ENCODE results near the gene DMRTA1. TPM values are rescaled to one million over a fixed set of nuclear protein-coding genes. Genes with fewer than 3 reads are reported as not detected.

Gene DMRTA1
- polyA plus RNA-seq, 1 of the 3 experiments (the other 2 are of a cell fraction) = 0.03 TPM

GRCh38 chr9:22427226-22427880, 19.3 kb upstream of the DMRTA1 start:
- Histone ChIP-seq H3K4me1 (ENCODE audit: control insufficient read depth in 1 of 2, insufficient read depth in 2 of 2, low read depth in 1 of 2, low read length in 1 of 2) (no peaks in the 10 kb centered on the region), H4K20me1 (ENCODE audit: insufficient read depth) (no peaks in the 10 kb centered on the region), H3K9me2 (no peaks in the 10 kb centered on the region), H3K79me2 (ENCODE audit: insufficient read depth) (no peaks in the 10 kb centered on the region), H3K9me3 (no peaks in the 10 kb centered on the region), H3K4me3 (ENCODE audit: low read depth in 2 of 2, low read length in 1 of 2) (no peak overlapping the region), H3K27ac (ENCODE audit: low read depth in 2 of 2, low read length in 1 of 2) (no peak overlapping the region), H3K9ac (no peak overlapping the region), H3K4me2 (no peak overlapping the region), H3K27me3 (ENCODE audit: insufficient read depth) (no peaks in the 10 kb centered on the region; the same call in 1 of the 2 replicates), H3F3A (replicated peaks; ENCODE audit: insufficient read depth) (no peaks in the 10 kb centered on the region), H2AFZ (ENCODE audit: low read depth) (no peak overlapping the region), H3K36me3 (replicated peaks in 1 of 2; ENCODE audit: control insufficient read depth in 1 of 2, insufficient read depth in 2 of 2, low read length in 1 of 2) (no peaks in the 10 kb centered on the region)
- 7% methylated on average over 5 of the region's 5 CpGs for WGBS (ENCODE audit: low lambda C conversion rate)
- no peak for TF ChIP-seq GABPA (IDR thresholded peaks at IDR 0.05; ENCODE audit: low read depth)
- no peak for TF ChIP-seq RAD21 (IDR thresholded peaks at IDR 0.05; ENCODE audit: low read length)
- no peak for TF ChIP-seq NRF1 (IDR thresholded peaks at IDR 0.05; ENCODE audit: low read depth, low read length)
- TF ChIP-seq MEF2A (IDR thresholded peaks at IDR 0.05; ENCODE audit: borderline replicate concordance, low read depth) = no peak
- TF ChIP-seq NFIC (IDR thresholded peaks at IDR 0.05; ENCODE audit: borderline replicate concordance) = no peak
- TF ChIP-seq RXRA (IDR thresholded peaks at IDR 0.05; ENCODE audit: borderline replicate concordance, low read depth) = no peak
- no peak for TF ChIP-seq CHD2 (IDR thresholded peaks at IDR 0.05; ENCODE audit: low read length, partially characterized antibody)
- no peak for TF ChIP-seq USF2 (IDR thresholded peaks at IDR 0.05; ENCODE audit: borderline replicate concordance, low read depth, low read length)
- no peak for TF ChIP-seq FOSL2 (IDR thresholded peaks at IDR 0.05; ENCODE audit: borderline replicate concordance, low read depth)
- TF ChIP-seq POLR2AphosphoS5 (IDR thresholded peaks at IDR 0.05; ENCODE audit: low read depth, low read length) = no peak
- no peak for TF ChIP-seq SMC3 (IDR thresholded peaks at IDR 0.05; ENCODE audit: low read depth, low read length)
- no peak for TF ChIP-seq USF1 (IDR thresholded peaks at IDR 0.05; ENCODE audit: borderline replicate concordance, low read depth)
- TF ChIP-seq ELF1 (IDR thresholded peaks at IDR 0.05) = no peak
- TF ChIP-seq RFX5 (IDR thresholded peaks at IDR 0.05; ENCODE audit: low read length) = no peak
- no peak for TF ChIP-seq TAF1 (IDR thresholded peaks at IDR 0.05; ENCODE audit: borderline replicate concordance, low read depth, low read length)
- no peak for TF ChIP-seq GATA2 (CRISPR knock-in tag; IDR thresholded peaks at IDR 0.05)
- TF ChIP-seq YY1 (IDR thresholded peaks at IDR 0.05; ENCODE audit: low read depth) = no peak
- DNase-seq = no peak
- CTCF ChIA-PET = interaction anchor here (1.3 kb wide), 1 partner anchor 25 kb away, joined by 3 read pairs; no protein-coding TSS in a partner anchor
- POLR2A ChIA-PET = no interaction called here

- no peaks in the 10 kb centered on the region for H3K79me2 ChIP-seq (ENCODE audit: insufficient read depth)
- H3K9me3 ChIP-seq = no peaks in the 10 kb centered on the region
- POLR2A ChIA-PET = no interaction called here
- H3F3A ChIP-seq (replicated peaks; ENCODE audit: insufficient read depth) = no peaks in the 10 kb centered on the region
- H3K27ac ChIP-seq (ENCODE audit: low read depth in 2 of 2, low read length in 1 of 2) = no peak overlapping the region
- DNase-seq = no peak
- H3K9ac ChIP-seq = no peak overlapping the region
- H4K20me1 ChIP-seq (ENCODE audit: insufficient read depth) = no peaks in the 10 kb centered on the region
- peaks cover 4% of the 10 kb centered on the region; the same call in 1 of the 2 replicates for H3K27me3 ChIP-seq (ENCODE audit: insufficient read depth)
- no peak overlapping the region for H3K4me3 ChIP-seq (ENCODE audit: low read depth in 2 of 2, low read length in 1 of 2)
- no peak overlapping the region for H3K4me2 ChIP-seq
- H3K9me2 ChIP-seq = no peaks in the 10 kb centered on the region
- no peak overlapping the region for H2AFZ ChIP-seq (ENCODE audit: low read depth)
- H3K4me1 ChIP-seq (ENCODE audit: control insufficient read depth in 1 of 2, insufficient read depth in 2 of 2, low read depth in 1 of 2, low read length in 1 of 2) = no peaks in the 10 kb centered on the region
- 30% methylated on average over 4 of the region's 15 CpGs for WGBS (ENCODE audit: low lambda C conversion rate)
- CTCF ChIA-PET = interaction anchor here (1.4 kb wide), 1 partner anchor 19 kb away, joined by 3 read pairs; no protein-coding TSS in a partner anchor
- no peaks in the 10 kb centered on the region for H3K36me3 ChIP-seq (replicated peaks in 1 of 2; ENCODE audit: control insufficient read depth in 1 of 2, insufficient read depth in 2 of 2, low read length in 1 of 2)
- TF ChIP-seq PBX3 (IDR thresholded peaks at IDR 0.05) (no peak), GABPA (IDR thresholded peaks at IDR 0.05; ENCODE audit: low read depth) (no peak), JUND (IDR thresholded peaks at IDR 0.05) (no peak), RCOR1 (IDR thresholded peaks at IDR 0.05; ENCODE audit: low read length) (no peak), FOXM1 (IDR thresholded peaks at IDR 0.05; ENCODE audit: low read depth) (no peak), USF2 (IDR thresholded peaks at IDR 0.05; ENCODE audit: borderline replicate concordance, low read depth, low read length) (no peak), CTCF (IDR thresholded peaks at IDR 0.05) (no peak)
Observed at GRCh38 chr9:22433691-22434090, 12.9 kb upstream of the DMRTA1 start.
